Spleen (tissue), 7 donors: ENCODE measurements around the gene COL4A1.
A peak's percentile ranks its signal among the peaks of the same experiment; 100 is the strongest.

Source experiments
- CTCF ChIP-seq, 11 experiments: fragments of 200-600 bp in 7 of 11; fragments of 450-650 bp in 4 of 11; sonication (generic) in 4 of 11; IDR thresholded peaks in 8 of 11; conservative IDR thresholded peaks in 3 of 11; 1 replicate in 7 of 11; 2 replicates in 4 of 11; pipeline versions ENCODE4 v1.4.0 to v1.8.0; 2016 to 2021; ENCODE audit warnings: antibody characterized with exemption in 11 of 11, inconsistent platforms in 4 of 11, mild to moderate bottlenecking in 1 of 11
- POLR2A ChIP-seq, 3 donors: fragments of 450-650 bp; IDR thresholded peaks; one replicate each; pipeline ENCODE4 v1.5.1; 2017; ENCODE audit warnings: antibody characterized with exemption in 3 of 3, mild to moderate bottlenecking in 1 of 3
- POLR2AphosphoS5 ChIP-seq, 3 donors: sonication (generic); formaldehyde crosslinking; IDR thresholded peaks; one replicate each; pipeline ENCODE4 v1.5.1; 2017; ENCODE audit warnings: antibody characterized with exemption in 3 of 3
- donor health status: DM: no; HTN: no; CAD: no; lungs with moderate emphysema.
- donor health status: DM: no; HTN: no; CAD: no.
- donor health status: DM: no; HTN: no; CAD: no.

- TF ChIP-seq CTCF (IDR thresholded peaks at IDR 0.05 in 8 of 11, conservative IDR thresholded peaks at IDR 0.05 in 3 of 11): no peak
- TF ChIP-seq POLR2A (IDR thresholded peaks at IDR 0.05): no peak
- peak in 1 of 3 donors; percentile 20 for TF ChIP-seq POLR2AphosphoS5 (IDR thresholded peaks at IDR 0.05)
These were observed 24.4 kb upstream of the COL4A1 start for GRCh38 chr13:110331362-110331761.
